Nephron (organoid): ENCODE data around the gene URB2.

ENCODE experiments used
- H3K27ac Mint-ChIP-seq, 3 experiments: 2 replicates each; pipeline ENCODE4 v1.8.0; 2020; ENCODE audit warnings: mixed read lengths in 3 of 3, mild to moderate bottlenecking in 2 of 3, moderate library complexity in 1 of 3
- H3K27me3 Mint-ChIP-seq: 2 replicates; pipeline ENCODE4 v1.8.0; 2021; ENCODE audit warnings: low read depth, mild to moderate bottlenecking, moderate library complexity, mixed read lengths
- H3K36me3 Mint-ChIP-seq: 2 replicates; pipeline ENCODE4 v1.8.0; 2020; ENCODE audit warnings: low read depth, mixed read lengths
- H3K4me1 Mint-ChIP-seq: 2 replicates; pipeline ENCODE4 v1.8.0; 2020; ENCODE audit warnings: mixed read lengths
- H3K4me3 Mint-ChIP-seq, 3 experiments: 2 replicates each; pipeline ENCODE4 v1.8.0; 2020; ENCODE audit warnings: mild to moderate bottlenecking in 3 of 3, mixed read lengths in 3 of 3, moderate library complexity in 2 of 3
- H3K9me3 Mint-ChIP-seq: 2 replicates; pipeline ENCODE4 v1.8.0; 2020; ENCODE audit warnings: mixed read lengths
- TF ChIP-seq, protein P1 (sequence below), 3 experiments: fragments of 200-600 bp; sonication (generic); IDR thresholded peaks; one replicate each; pipeline ENCODE4 v1.5.0; 2021; ENCODE audit warnings: antibody characterized with exemption in 3 of 3; ENCODE audit not compliant: unreplicated experiment in 3 of 3

Gene URB2

DNA sequence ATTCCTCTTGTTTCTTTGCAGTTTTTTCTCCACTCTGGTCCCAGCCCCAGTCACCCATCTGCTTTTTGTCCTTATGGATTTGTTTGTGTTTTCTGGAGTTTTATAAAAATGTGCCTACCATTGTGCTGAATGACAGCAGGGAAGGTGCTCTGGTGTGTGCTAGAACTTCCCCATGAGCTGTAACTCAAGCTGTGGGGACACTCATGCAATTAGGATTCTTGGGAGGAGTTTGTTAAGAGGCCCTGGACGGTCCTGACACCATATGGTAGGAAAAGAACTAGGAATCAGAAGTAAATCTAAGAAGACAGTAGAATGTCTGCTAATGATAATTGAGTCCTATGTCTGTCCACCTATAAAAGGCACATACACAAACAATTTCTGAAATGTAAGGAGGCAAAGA, 27.4 kb downstream of the URB2 start:
- Mint-ChIP-seq H3K27ac (no peak overlapping the region), H3K4me1 (no peaks in the 10 kb centered on the region), H3K4me3 (no peak overlapping the region), H3K36me3 (peaks cover 36% of the 10 kb centered on the region), H3K9me3 (no peaks in the 10 kb centered on the region), H3K27me3 (no peaks in the 10 kb centered on the region)
- TF ChIP-seq, protein P1, sequence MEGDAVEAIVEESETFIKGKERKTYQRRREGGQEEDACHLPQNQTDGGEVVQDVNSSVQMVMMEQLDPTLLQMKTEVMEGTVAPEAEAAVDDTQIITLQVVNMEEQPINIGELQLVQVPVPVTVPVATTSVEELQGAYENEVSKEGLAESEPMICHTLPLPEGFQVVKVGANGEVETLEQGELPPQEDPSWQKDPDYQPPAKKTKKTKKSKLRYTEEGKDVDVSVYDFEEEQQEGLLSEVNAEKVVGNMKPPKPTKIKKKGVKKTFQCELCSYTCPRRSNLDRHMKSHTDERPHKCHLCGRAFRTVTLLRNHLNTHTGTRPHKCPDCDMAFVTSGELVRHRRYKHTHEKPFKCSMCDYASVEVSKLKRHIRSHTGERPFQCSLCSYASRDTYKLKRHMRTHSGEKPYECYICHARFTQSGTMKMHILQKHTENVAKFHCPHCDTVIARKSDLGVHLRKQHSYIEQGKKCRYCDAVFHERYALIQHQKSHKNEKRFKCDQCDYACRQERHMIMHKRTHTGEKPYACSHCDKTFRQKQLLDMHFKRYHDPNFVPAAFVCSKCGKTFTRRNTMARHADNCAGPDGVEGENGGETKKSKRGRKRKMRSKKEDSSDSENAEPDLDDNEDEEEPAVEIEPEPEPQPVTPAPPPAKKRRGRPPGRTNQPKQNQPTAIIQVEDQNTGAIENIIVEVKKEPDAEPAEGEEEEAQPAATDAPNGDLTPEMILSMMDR (IDR thresholded peaks at IDR 0.05; ENCODE audit: unreplicated experiment in 3 of 3): no peak

DNA sequence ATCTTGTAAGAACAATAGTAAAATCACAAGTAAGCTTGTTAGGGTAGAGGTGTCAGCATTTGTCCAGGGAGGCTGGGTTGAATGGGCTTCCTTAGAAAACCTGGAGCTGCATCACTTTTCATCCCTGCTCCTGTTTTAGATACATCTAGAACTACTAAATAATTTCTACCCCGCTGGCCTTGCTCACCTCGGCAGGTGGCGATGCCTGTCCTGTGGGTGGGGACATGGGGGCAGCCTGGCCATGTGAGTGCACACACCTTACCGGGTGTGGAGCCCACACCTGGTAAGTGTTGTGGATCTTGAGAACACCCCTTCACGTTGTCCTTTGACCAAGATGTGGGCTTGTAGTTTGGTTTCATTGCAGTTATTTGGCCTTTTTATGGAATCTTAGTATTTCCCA, 29.7 kb downstream of the URB2 start:
- H3K36me3 Mint-ChIP-seq: peaks cover 38% of the 10 kb centered on the region
- H3K4me3 Mint-ChIP-seq: no peak overlapping the region
- H3K27me3 Mint-ChIP-seq: no peaks in the 10 kb centered on the region
- TF ChIP-seq, protein P1 (IDR thresholded peaks at IDR 0.05; ENCODE audit: unreplicated experiment in 3 of 3): no peak
- no peak overlapping the region for H3K27ac Mint-ChIP-seq
- no peaks in the 10 kb centered on the region for H3K4me1 Mint-ChIP-seq
- no peaks in the 10 kb centered on the region for H3K9me3 Mint-ChIP-seq

DNA sequence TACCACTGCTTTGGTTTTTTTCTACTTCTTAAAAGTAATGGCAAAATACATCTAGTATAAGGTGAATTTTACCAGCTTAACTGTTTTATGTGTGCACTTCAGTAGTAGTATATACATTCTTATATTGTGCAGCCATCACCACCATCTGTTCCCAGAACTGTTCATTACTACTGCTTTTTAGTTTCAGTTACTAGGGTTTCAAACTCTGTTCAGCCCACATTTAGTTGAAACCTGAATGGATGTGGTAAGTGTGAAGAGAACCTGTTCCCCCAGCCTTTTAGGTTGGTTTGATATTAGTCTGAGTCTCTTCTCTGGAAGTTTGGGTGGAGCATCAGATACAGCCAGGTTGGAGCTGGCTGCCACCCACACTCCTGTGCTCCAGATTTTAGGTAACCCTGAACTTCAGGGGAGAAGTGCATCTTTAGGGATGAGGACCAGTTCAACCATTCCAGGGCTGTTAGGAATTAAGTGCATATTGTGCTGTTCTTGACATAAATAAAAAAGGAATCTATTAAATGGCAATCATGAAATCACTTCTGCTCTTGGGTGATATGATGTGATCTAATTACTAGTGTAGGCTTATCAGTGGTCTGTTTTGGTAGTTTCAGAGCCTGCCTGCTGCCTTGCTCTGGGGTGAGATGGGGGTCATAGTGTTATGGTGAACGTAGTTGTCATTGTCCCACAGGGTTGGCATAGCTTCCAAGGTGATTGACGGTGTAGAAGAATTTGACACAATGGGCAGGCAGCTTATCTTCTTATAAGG, 32.1 kb downstream of the URB2 start:
- Mint-ChIP-seq H3K4me1 (peaks cover 6% of the 10 kb centered on the region), H3K27me3 (no peaks in the 10 kb centered on the region)

DNA sequence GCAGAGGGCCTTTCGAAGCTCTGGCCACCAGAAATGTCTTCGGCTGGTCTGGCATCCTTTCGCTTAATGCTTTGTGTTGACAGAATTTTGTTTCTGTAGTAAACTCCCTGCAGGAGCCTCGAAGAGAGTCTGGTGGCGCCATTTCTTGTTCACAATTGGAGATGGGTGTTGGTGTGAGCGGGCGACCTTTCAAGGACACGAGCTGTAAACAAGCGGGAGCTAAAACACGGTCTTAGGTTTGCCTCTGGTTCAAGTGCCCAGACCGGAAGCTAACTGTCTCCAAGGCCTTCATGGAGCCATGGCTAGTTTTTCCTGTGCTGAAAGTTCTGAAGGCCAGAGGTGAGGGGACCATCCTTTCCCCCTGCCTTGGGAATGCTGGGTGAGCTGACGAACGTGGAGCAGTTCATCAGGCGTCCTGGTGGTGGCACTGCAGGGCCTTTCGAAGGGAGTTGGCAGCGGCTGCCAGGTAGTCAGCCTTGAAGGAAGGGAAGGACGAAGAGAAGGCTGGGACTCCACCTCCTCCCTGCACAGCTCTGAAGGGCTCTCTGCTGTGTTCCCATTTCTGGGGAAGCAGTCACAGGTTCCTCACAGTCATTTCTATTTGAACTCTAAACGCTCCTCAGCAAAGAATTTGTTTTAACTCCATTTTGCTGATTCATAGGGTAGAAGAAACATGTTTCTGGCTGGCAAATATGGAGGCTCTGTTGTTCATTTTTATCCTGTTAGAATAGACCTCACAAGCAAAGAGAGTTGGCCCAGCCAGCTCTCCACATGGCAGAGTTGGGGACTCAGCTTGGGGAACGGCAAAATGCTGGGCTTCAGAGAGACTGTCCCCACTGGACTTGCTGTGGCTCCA, 35.2 kb downstream of the URB2 start:
- Mint-ChIP-seq H3K27ac (peak overlapping the region in 1 of 3 experiments; percentile 53), H3K36me3 (peaks cover 24% of the 10 kb centered on the region), H3K4me3 (no peak overlapping the region), H3K9me3 (no peaks in the 10 kb centered on the region), H3K4me1 (peaks cover 6% of the 10 kb centered on the region), H3K27me3 (no peaks in the 10 kb centered on the region)
- TF ChIP-seq, protein P1 (IDR thresholded peaks at IDR 0.05; ENCODE audit: unreplicated experiment in 3 of 3): peak; percentile 89 to 93 (median 90)

More for the DNA sequence above, 32.1 kb downstream of the URB2 start:
- Mint-ChIP-seq H3K4me3 (no peak overlapping the region), H3K36me3 (peaks cover 35% of the 10 kb centered on the region), H3K9me3 (no peaks in the 10 kb centered on the region), H3K27ac (no peak overlapping the region)
- TF ChIP-seq, protein P1 (IDR thresholded peaks at IDR 0.05; ENCODE audit: unreplicated experiment in 3 of 3): no peak

DNA sequence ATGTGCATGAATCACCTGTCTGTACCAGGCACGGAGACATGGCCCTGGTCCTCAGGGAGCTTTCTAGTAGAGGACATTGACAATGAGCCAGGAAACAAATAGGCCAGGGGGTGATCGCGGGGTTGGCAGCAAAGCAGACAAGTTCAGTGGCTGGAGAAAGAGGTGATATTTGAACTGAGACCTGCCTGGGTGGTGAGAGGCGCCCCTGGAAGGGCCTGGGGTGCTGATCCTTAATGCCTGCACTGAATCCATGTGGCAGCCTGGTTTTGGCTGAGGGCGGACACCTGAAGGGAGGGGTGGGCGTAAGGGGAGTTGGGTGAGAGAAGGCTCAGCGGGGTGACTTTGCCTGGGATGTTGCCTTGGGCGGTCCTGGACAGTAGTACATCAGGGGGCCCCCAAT, 35.9 kb downstream of the URB2 start:
- TF ChIP-seq, protein P1 (IDR thresholded peaks at IDR 0.05; ENCODE audit: unreplicated experiment in 3 of 3): no peak
- H3K4me1 Mint-ChIP-seq: peaks cover 6% of the 10 kb centered on the region
- no peak overlapping the region for H3K4me3 Mint-ChIP-seq
- H3K9me3 Mint-ChIP-seq: no peaks in the 10 kb centered on the region
- peaks cover 24% of the 10 kb centered on the region for H3K36me3 Mint-ChIP-seq
- no peaks in the 10 kb centered on the region for H3K27me3 Mint-ChIP-seq
- H3K27ac Mint-ChIP-seq: no peak overlapping the region
